HG02571 (cell line): ENCODE measurements around the gene NTNG1.

Source experiments
- ATAC-seq: cut with Tn5 transposase; IDR thresholded peaks from one replicate; pipeline ENCODE4 v1.9.1; 2021; ENCODE audit warnings: mild to moderate bottlenecking, moderate library complexity; ENCODE audit not compliant: unreplicated experiment

NTNG1 gene

GRCh38 chr1:107487506-107487905 is 346.7 kb downstream of the NTNG1 start:
- no peak for ATAC-seq

GRCh38 chr1:107491582-107491981 is 350.7 kb downstream of the NTNG1 start:
- ATAC-seq, result no peak

GRCh38 chr1:107493111-107493716 is 352.4 kb downstream of the NTNG1 start:
- ATAC-seq, result no peak

- no peak for ATAC-seq
Observed at GRCh38 chr1:107494061-107494460, 353.2 kb downstream of the NTNG1 start.

GRCh38 chr1:107496002-107496401 is 355.2 kb downstream of the NTNG1 start:
- ATAC-seq, result no peak

GRCh38 chr1:107499139-107499744 is 358.4 kb downstream of the NTNG1 start:
- ATAC-seq, result peak; percentile 96

- ATAC-seq, result no peak
Observed at GRCh38 chr1:107501081-107501605, 360.3 kb downstream of the NTNG1 start.

GRCh38 chr1:107510347-107510746 is 369.5 kb downstream of the NTNG1 start:
- no peak for ATAC-seq

- no peak for ATAC-seq
Observed at GRCh38 chr1:107512836-107513235, 372.0 kb downstream of the NTNG1 start.

- ATAC-seq, result no peak
Observed at GRCh38 chr1:107514841-107515240, 374.0 kb downstream of the NTNG1 start.

GRCh38 chr1:107515702-107516101 is 374.9 kb downstream of the NTNG1 start:
- no peak for ATAC-seq

- no peak for ATAC-seq
Observed at GRCh38 chr1:107523061-107523460, 382.2 kb downstream of the NTNG1 start.

GRCh38 chr1:107523736-107524135 is 382.9 kb downstream of the NTNG1 start:
- no peak for ATAC-seq

- ATAC-seq, result no peak
Observed at GRCh38 chr1:107524301-107524700, 383.5 kb downstream of the NTNG1 start.

- ATAC-seq, result no peak
Observed at GRCh38 chr1:107525145-107525544, 384.3 kb downstream of the NTNG1 start.

GRCh38 chr1:107525961-107526360 is 385.1 kb downstream of the NTNG1 start:
- no peak for ATAC-seq

- no peak for ATAC-seq
Observed at GRCh38 chr1:107526524-107527198, 385.8 kb downstream of the NTNG1 start.

- ATAC-seq, result peak; percentile 95
Observed at GRCh38 chr1:107529511-107530149, 388.8 kb downstream of the NTNG1 start.

GRCh38 chr1:107530543-107530942 is 389.7 kb downstream of the NTNG1 start:
- no peak for ATAC-seq

GRCh38 chr1:107531065-107531908 is 390.4 kb downstream of the NTNG1 start:
- no peak for ATAC-seq

GRCh38 chr1:107532318-107532717 is 391.5 kb downstream of the NTNG1 start:
- ATAC-seq, result no peak
